Measurements from ENCODE around the gene EXTL1. TPM values are rescaled to one million over a fixed set of nuclear protein-coding genes. Genes with fewer than 3 reads are reported as not detected.

EXTL1 gene
- total and polyA plus RNA-seq, 10 of the 15 experiments (the other 5 are each of a cell fraction or from before 2014, with no cell fraction given) = not detected

DNA sequence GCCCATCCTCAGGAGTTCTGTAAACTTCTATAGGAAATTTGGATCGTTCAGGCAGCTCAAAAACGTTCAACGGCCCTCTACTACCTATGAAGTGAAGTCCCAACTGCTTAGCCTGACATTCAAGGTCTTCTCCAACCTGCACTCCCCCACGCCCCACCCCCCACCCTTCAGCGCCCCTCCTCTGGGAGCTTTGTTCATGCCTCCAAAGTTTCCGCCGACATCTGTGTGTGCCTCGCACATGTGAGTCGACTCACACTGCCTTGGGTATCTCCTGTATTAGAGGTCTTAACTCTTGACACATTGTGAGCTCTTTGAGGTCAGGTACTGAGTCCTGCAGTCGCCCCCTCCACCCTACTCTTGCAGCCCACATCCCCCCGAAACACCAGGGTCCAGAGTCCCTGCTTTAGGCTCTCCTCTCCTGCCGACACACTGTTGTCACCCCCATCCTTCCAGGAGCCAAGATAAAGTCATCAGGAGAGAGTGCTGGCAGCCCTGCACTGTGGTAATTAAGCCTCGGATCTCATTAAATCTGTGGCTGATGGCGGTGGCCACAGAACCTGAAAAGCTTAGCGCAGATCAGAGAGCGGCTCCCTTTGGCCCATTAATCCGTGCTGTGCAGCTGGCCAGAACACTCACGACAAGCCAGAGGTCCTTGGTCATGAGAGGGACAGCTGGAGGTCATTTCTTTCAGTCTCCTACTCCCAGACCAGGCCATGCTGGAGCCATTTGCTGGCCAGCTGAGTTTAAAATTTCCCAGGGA lies 22.4 kb upstream of the EXTL1 start:
- no peak for TF ChIP-seq SMARCA5 (IDR thresholded peaks at IDR 0.05)
- Histone ChIP-seq H3K4me1 (ENCODE audit: control insufficient read depth, insufficient read depth, low read length) (peaks cover 12% of the 10 kb centered on the region), H3K9me3 (replicated peaks; ENCODE audit: control insufficient read depth, insufficient read depth, low read length) (no peaks in the 10 kb centered on the region), H3K4me2 (ENCODE audit: control insufficient read depth, insufficient read depth) (no peak overlapping the region), H4K20me1 (ENCODE audit: control insufficient read depth, insufficient read depth) (no peaks in the 10 kb centered on the region), H3K4me3 (no peak overlapping the region), H3K27me3 (replicated peaks in 1 of 2; ENCODE audit: control insufficient read depth in 2 of 2, insufficient read depth in 2 of 2, low read length in 1 of 2) (no peaks in the 10 kb centered on the region; a peak in 1 of 4 replicates), H3K36me3 (ENCODE audit: control insufficient read depth in 2 of 2, insufficient read depth in 2 of 2, low read length in 1 of 2) (no peaks in the 10 kb centered on the region; a peak in 1 of 4 replicates), H3K9ac (ENCODE audit: control insufficient read depth, insufficient read depth, low read length) (no peak overlapping the region), H3K79me2 (ENCODE audit: control insufficient read depth, insufficient read depth, low read length) (peaks cover 6% of the 10 kb centered on the region), H3K27ac (ENCODE audit: control insufficient read depth, insufficient read depth) (no peak overlapping the region), H2AFZ (ENCODE audit: control insufficient read depth, low read depth, low read length) (peak overlapping the region; percentile 100)
- RAD21 ChIA-PET (ENCODE audit: unreplicated experiment) = interaction anchor here (0.6 to 8.0 kb wide), 5 partner anchors 30 to 178 kb away, joined by 3 to 296 read pairs (median 3); partner anchors contain the start of gene STMN1
- CTCF ChIA-PET = interaction anchor here (0.6 to 7.7 kb wide), 4 partner anchors 9 to 185 kb away, joined by 3 to 383 read pairs (median 3); no protein-coding TSS in a partner anchor
- intact Hi-C loops (cut with micrococcal nuclease; ENCODE audit: unreplicated experiment) = no loop called here
- no TSS peak for BruUV-seq (replicated peaks)
- in situ Hi-C loops (cut with MboI) = loop anchor here (5.0 kb wide), 2 partner anchors 102 to 177 kb away; no protein-coding TSS in a partner anchor
- FAIRE-seq (no peak), ATAC-seq (no peak), DNase-seq (ENCODE audit: low read depth, low spot score) (no peak)
- 78% methylated on average over 18 of the region's 18 CpGs for WGBS (ENCODE audit: insufficient coverage, insufficient replicate concordance, low lambda C conversion rate, missing lambda C conversion rate)
- POLR2A ChIA-PET = interaction anchor here (9.8 kb wide), 1 partner anchor 99 kb away, joined by 116 read pairs; no protein-coding TSS in a partner anchor
- SMC1A ChIA-PET (ENCODE audit: uncharacterized antibody, unreplicated experiment) = interaction anchor here (0.8 to 11.2 kb wide), 3 partner anchors 100 to 169 kb away, joined by 3 to 319 read pairs (median 25); partner anchors contain the start of gene STMN1

DNA sequence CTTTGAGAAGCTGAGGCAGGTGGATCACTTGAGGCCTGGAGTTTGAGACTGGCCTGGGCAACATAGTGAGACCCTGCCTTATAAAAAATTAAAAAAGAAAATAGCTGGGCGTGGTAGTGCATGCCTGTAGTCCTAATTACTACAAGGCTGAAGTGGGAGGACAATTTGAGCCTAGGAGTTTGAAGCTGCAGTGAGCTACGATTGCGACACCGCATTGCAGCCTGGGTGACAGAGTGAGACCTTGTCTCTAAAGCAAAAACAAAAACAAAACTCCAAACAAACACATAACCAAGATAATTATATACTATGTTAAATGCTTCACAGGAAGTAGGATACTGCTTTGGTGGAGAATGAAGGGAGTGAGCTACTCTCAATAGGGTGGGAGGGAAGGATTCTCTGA lies 18.3 kb upstream of the EXTL1 start:
- Histone ChIP-seq H3K4me2 (ENCODE audit: control insufficient read depth, insufficient read depth) (no peak overlapping the region), H4K20me1 (ENCODE audit: control insufficient read depth, insufficient read depth) (no peaks in the 10 kb centered on the region), H3K4me1 (ENCODE audit: control insufficient read depth, insufficient read depth, low read length) (peaks cover 5% of the 10 kb centered on the region), H3K4me3 (no peak overlapping the region), H2AFZ (ENCODE audit: control insufficient read depth, low read depth, low read length) (no peak overlapping the region), H3K36me3 (ENCODE audit: control insufficient read depth in 2 of 2, insufficient read depth in 2 of 2, low read length in 1 of 2) (no peaks in the 10 kb centered on the region), H3K79me2 (ENCODE audit: control insufficient read depth, insufficient read depth, low read length) (no peaks in the 10 kb centered on the region), H3K27me3 (replicated peaks in 1 of 2; ENCODE audit: control insufficient read depth in 2 of 2, insufficient read depth in 2 of 2, low read length in 1 of 2) (no peaks in the 10 kb centered on the region; a peak in 2 of 4 replicates), H3K9me3 (replicated peaks; ENCODE audit: control insufficient read depth, insufficient read depth, low read length) (no peaks in the 10 kb centered on the region), H3K9ac (ENCODE audit: control insufficient read depth, insufficient read depth, low read length) (no peak overlapping the region), H3K27ac (ENCODE audit: control insufficient read depth, insufficient read depth) (no peak overlapping the region)
- ChIA-PET POLR2A (interaction anchor here (2.0 kb wide), 1 partner anchor 9 kb away, joined by 4 read pairs; no protein-coding TSS in a partner anchor), RAD21 (ENCODE audit: unreplicated experiment) (no interaction called here), CTCF (interaction anchor here (1.4 kb wide), 1 partner anchor 108 kb away, joined by 3 read pairs; no protein-coding TSS in a partner anchor), SMC1A (ENCODE audit: uncharacterized antibody, unreplicated experiment) (interaction anchor here (11.2 kb wide), 1 partner anchor 104 kb away, joined by 319 read pairs; the partner anchor contains the start of gene STMN1)
- FAIRE-seq = no peak
- 71% methylated on average over 4 of the region's 4 CpGs for WGBS (ENCODE audit: insufficient coverage, insufficient replicate concordance, low lambda C conversion rate, missing lambda C conversion rate)
- in situ Hi-C loops (cut with MboI) (no loop called here), intact Hi-C loops (cut with micrococcal nuclease; ENCODE audit: unreplicated experiment) (loop anchor here (10.0 kb wide), 1 partner anchor 178 kb away; no protein-coding TSS in a partner anchor)
- no peak for ATAC-seq
- no peak for DNase-seq (ENCODE audit: low read depth, low spot score)
- no TSS peak for BruUV-seq (replicated peaks)
- no peak for TF ChIP-seq EGR1 (IDR thresholded peaks at IDR 0.05; ENCODE audit: borderline replicate concordance in 1 of 2, low read depth in 2 of 2, low read length in 2 of 2)
- no peak for TF ChIP-seq REST (IDR thresholded peaks at IDR 0.05; ENCODE audit: low read depth, low read length)
- TF ChIP-seq PAX5 (IDR thresholded peaks at IDR 0.05; ENCODE audit: borderline replicate concordance, low read depth, low read length) = no peak
- TF ChIP-seq CEBPZ (IDR thresholded peaks at IDR 0.05; ENCODE audit: low read depth, low read length) = no peak
- TF ChIP-seq MTA3 (IDR thresholded peaks at IDR 0.05; ENCODE audit: borderline replicate concordance, low read length) = no peak
- TF ChIP-seq SMARCA5 (IDR thresholded peaks at IDR 0.05) = no peak
- TF ChIP-seq SRF (IDR thresholded peaks at IDR 0.05; ENCODE audit: low read depth in 2 of 2, low read length in 2 of 2) = no peak

Measured in GM12878 (cell line).